AG09309 (cell line): ENCODE measurements around the gene ZNF710.
"Not testable (repeated sequence)": the region's sequence is repeated elsewhere in the genome, so short reads cannot be mapped to it uniquely, and the experiment has no call there.

Experiments used
- DNase-seq: peaks from one replicate; pipeline ENCODE4 v3.0.0-alpha.2; 2010; ENCODE audit warnings: low read depth
- H3K4me3 ChIP-seq: 2 replicates; pipeline ENCODE4 v1.5.1; 2011; ENCODE audit warnings: mild to moderate bottlenecking, low read depth, low read length, moderate library complexity; ENCODE audit not compliant: control insufficient read depth
- CTCF ChIP-seq: IDR thresholded peaks from 2 replicates; pipeline ENCODE4 v1.5.1; 2011; ENCODE audit warnings: mild to moderate bottlenecking, low read depth, low read length, inconsistent platforms; ENCODE audit not compliant: insufficient read depth, control insufficient read depth; ENCODE audit errors: missing control alignments

ZNF710 gene, protein sequence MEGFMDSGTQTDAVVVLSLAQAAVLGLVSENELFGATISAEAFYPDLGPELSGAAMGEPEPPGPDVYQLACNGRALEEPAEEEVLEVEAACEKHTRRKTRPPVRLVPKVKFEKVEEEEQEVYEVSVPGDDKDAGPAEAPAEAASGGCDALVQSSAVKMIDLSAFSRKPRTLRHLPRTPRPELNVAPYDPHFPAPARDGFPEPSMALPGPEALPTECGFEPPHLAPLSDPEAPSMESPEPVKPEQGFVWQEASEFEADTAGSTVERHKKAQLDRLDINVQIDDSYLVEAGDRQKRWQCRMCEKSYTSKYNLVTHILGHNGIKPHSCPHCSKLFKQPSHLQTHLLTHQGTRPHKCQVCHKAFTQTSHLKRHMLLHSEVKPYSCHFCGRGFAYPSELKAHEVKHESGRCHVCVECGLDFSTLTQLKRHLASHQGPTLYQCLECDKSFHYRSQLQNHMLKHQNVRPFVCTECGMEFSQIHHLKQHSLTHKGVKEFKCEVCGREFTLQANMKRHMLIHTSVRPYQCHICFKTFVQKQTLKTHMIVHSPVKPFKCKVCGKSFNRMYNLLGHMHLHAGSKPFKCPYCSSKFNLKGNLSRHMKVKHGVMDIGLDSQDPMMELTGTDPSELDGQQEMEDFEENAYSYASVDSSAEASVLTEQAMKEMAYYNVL

DNA sequence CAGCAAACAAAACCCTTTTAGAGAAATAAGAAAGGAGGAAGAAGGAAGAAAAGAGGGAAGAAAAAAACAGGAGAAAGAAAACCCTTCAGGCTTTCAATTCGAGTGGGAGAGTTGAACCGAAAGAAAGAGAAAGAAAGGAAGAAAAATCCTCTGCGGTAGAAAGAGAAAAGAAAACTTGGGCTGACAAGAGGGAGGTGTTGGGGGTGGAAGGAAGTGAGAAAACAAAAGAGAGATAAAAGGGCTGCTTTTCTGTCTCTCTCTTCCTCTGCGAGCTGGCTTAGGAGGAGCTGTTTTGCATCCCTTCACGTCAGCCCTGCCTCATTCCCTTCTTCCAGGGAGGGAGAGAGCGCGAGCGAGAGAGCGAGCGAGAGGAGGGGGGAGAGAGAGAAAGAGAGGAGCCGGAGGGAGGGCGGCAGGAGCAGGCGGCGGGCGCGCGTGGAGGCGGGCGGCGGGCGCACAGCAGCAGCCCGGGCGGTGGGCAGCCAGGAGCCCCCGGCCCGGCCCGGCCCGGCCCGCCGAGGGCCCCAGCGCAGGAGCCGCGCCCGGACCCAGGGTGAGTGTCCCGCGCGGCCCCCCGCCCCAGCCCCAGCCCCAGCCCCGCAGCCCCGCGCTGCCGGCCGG, at the start of gene ZNF710:
Gene ZNF710, plus strand, starts transcription at position 263 of the 621 bp plus-strand sequence. CDS start 65,814 bp downstream, outside the sequence.
- H3K4me3 ChIP-seq = peak within 1 kb of the TSS; percentile 51
- no peak for TF ChIP-seq CTCF
- DNase-seq = no peak

GRCh38 chr15:89954541-89954940, 46.6 kb upstream of the ZNF710 start:
- no peak for TF ChIP-seq CTCF
- no peak for DNase-seq
- no peak overlapping the region for H3K4me3 ChIP-seq

- not testable (repeated sequence) for H3K4me3 ChIP-seq, DNase-seq
Observed at GRCh38 chr15:89955449-89955998, 45.6 kb upstream of the ZNF710 start.

GRCh38 chr15:89958107-89958805, 42.9 kb upstream of the ZNF710 start:
- DNase-seq = no peak
- TF ChIP-seq CTCF = no peak
- no peak overlapping the region for H3K4me3 ChIP-seq

DNA sequence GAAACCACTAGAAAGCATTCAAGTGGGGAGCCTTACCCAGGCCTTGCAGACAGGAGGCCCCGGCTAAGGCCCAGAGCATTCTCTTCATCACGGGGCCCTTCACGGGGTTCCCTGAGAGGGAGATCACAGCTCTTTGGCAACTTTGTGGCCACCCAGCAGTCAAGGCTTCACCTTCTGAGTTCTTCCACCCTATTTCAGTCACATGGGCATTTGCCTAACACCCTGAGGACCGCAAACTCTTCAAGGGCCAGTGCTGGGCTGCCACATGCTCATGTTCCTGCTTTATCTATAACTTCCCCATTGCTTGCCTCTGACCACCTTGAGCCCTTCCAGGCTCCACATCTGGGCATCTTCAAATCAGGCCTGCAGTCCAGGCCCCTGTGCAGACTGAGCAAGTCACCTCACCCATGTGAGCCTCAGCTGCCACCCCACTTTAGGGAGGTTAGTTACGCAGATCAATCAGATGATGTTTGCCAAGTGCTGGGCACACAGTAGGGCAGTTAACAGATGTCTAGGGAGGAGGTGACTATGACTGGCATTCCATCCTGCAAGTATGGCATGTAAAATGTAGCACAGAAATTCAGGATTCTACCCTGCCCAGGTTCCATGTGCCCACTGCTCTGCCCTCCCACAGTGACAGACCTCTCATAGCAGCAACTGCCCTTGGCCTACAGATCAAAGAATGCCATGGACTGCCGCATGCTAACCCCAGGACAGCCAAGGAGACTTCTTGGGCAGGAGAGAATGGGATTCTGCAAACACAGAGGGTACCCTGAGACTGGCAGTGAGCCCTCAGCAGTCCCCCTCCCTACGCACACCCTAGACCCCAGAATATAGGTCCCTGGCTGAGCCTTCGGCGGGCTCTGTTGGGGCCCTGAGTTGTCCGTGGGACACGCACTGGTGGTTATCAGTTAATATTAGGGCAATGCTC, 37.6 kb upstream of the ZNF710 start:
- H3K4me3 ChIP-seq = no peak overlapping the region
- DNase-seq = no peak
- TF ChIP-seq CTCF = no peak

DNA sequence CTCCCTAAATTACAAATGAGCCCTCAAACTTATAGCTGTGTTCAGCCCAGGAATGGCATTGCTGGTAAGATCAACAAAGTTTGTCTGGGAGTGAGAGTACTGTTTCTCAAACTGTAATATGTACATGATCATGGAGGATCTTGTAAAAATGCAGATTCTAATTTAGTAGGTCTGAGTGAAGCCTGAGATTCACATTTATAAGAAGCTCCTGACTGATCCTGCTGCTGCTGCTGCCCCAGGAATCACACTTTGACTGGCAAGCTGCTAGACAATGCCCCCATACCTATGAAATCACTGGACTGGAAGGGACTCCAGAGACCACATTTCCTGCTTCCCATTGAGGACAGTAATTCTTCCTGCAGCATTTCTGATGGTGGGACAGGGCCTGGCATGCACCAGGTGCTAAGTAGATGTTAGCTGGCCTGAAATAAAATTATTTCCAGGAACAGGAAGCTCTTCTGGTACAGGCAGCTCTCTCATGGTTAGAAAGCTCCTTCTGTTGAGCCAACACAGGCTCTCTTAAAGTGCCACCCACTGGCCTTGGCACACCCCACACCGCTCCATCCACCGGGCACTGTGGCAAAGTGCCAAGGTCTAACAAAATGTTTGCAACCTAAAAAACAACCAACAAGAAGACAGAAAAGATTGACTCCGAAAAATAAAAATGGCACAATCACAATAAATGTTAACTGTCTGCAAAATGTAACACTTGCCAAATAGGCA, 36.7 kb upstream of the ZNF710 start:
- DNase-seq = no peak
- no peak overlapping the region for H3K4me3 ChIP-seq
- no peak for TF ChIP-seq CTCF
